K562 (cell line): ENCODE data around the gene ZMYM1. TPM values are rescaled to one million over a fixed set of nuclear protein-coding genes. Genes with fewer than 3 reads are reported as not detected.
A peak's percentile ranks its signal among the peaks of the same experiment; 100 is the strongest.

Experiments used
- ATAC-seq: fragments of 200-7000 bp; cut with Tn5 transposase; 3 replicates; pipeline ENCODE4 v1.9.1; 2020; ENCODE audit warnings: moderate library complexity
- BruUV-seq: library from RNA; stranded (reverse); fragments of 400-500 nt; replicated peaks from 2 replicates; lab custom pipeline; 2021; lab: Mats Ljungman, UMichigan
- CTCF ChIA-PET: fragments of 300-600 bp; formaldehyde crosslinking; extraction: SDS; loops from one replicate; lab custom pipeline; 2021; ENCODE audit warnings: low intra/inter-chr PET ratio; lab: Yijun Ruan, JAX
- POLR2A ChIA-PET: fragments of 300-600, 350-650 bp; sonication (Branson Sonifier 250); formaldehyde crosslinking; extraction: SDS; loops from one replicate; lab custom pipeline; 2021; ENCODE audit warnings: antibody characterized with exemption, inconsistent platforms; lab: Yijun Ruan, JAX
- DNase-seq, 4 experiments: peaks; one replicate each; pipeline versions ENCODE4 v3.0.0 to v3.0.0-alpha.2; 2011 to 2018; ENCODE audit warnings: low spot score in 3 of 4, mixed read lengths in 3 of 4; ENCODE audit errors: extremely low read depth in 1 of 4
- FAIRE-seq: peaks from 2 replicates; lab custom pipeline; 2011; peaks lifted over from hg19 to GRCh38; lab: Jason Lieb, UNC
- H2AFZ ChIP-seq: 2 replicates; pipeline ENCODE4 v1.6.0; 2011; ENCODE audit warnings: low read depth, low read length, control low read depth, inconsistent platforms
- H3K27ac ChIP-seq: fragments of 200-600 bp; 3 replicates; pipeline ENCODE4 v1.8.0; 2011; ENCODE audit warnings: low read depth, mild to moderate bottlenecking, control low read depth, inconsistent platforms, low read length, moderate library complexity, mixed read lengths; ENCODE audit errors: extremely low read depth
- H3K27me3 ChIP-seq, 2 experiments: fragments of 300-600 bp in 1 of 2; 2 replicates in 1 of 2; 3 replicates in 1 of 2; pipeline versions ENCODE4 v1.6.0 to v1.8.0; 2011; ENCODE audit warnings: inconsistent platforms in 2 of 2, low read length in 2 of 2, mild to moderate bottlenecking in 1 of 2, mixed read lengths in 1 of 2, moderate library complexity in 1 of 2; ENCODE audit not compliant: control insufficient read depth in 2 of 2, insufficient read depth in 2 of 2
- H3K36me3 ChIP-seq: fragments of 300-600 bp; 3 replicates; pipeline ENCODE4 v1.8.0; 2011; ENCODE audit warnings: mild to moderate bottlenecking, low read length, inconsistent platforms; ENCODE audit not compliant: control insufficient read depth, insufficient read depth
- H3K4me1 ChIP-seq, 2 experiments: fragments of 200-600 bp in 1 of 2; replicated peaks in 1 of 2; 2 replicates in 1 of 2; 3 replicates in 1 of 2; pipeline versions ENCODE4 v1.5.1 to v1.8.0; 2011; ENCODE audit warnings: inconsistent platforms in 2 of 2, low read length in 2 of 2, mild to moderate bottlenecking in 1 of 2, mixed read lengths in 1 of 2, moderate library complexity in 1 of 2; ENCODE audit not compliant: control insufficient read depth in 2 of 2, insufficient read depth in 2 of 2
- H3K4me2 ChIP-seq: 2 replicates; pipeline ENCODE4 v1.6.1; 2011; ENCODE audit warnings: low read length, control low read depth, inconsistent platforms, mixed read lengths; ENCODE audit not compliant: insufficient read depth
- H3K4me3 ChIP-seq: fragments of 200-600 bp; sonication (generic), shearing (Covaris generic); 2 replicates; pipeline ENCODE4 v1.5.1; 2016; ENCODE audit warnings: control low read depth, inconsistent platforms
- H3K79me2 ChIP-seq: fragments of 200-600 bp; 3 replicates; pipeline ENCODE4 v1.8.0; 2011; ENCODE audit warnings: low read length, inconsistent platforms; ENCODE audit not compliant: control insufficient read depth, insufficient read depth
- H3K9ac ChIP-seq, 2 experiments: 2 replicates each; pipeline versions ENCODE4 v1.6.0 to v1.6.1; 2011; ENCODE audit warnings: low read depth in 2 of 2, low read length in 2 of 2, control low read depth in 1 of 2, inconsistent platforms in 1 of 2, mild to moderate bottlenecking in 1 of 2, mixed read lengths in 1 of 2; ENCODE audit not compliant: insufficient read depth in 1 of 2
- H3K9me1 ChIP-seq: one replicate; pipeline ENCODE4 v1.6.0; 2011; ENCODE audit warnings: inconsistent platforms, mild to moderate bottlenecking, low read length, moderate library complexity; ENCODE audit not compliant: control insufficient read depth, insufficient read depth
- H3K9me3 ChIP-seq: replicated peaks from 2 replicates; pipeline ENCODE4 v1.5.1; 2011; ENCODE audit warnings: low read depth, low read length, inconsistent platforms; ENCODE audit not compliant: control insufficient read depth, insufficient read depth
- H4K20me1 ChIP-seq: replicated peaks from 2 replicates; pipeline ENCODE4 v1.6.1; 2011; ENCODE audit warnings: low read length, inconsistent platforms, mixed read lengths; ENCODE audit not compliant: control insufficient read depth, insufficient read depth
- C11orf30 ChIP-seq: fragments of 450-650 bp; IDR thresholded peaks from 2 replicates; pipeline ENCODE4 v1.6.1; 2016; ENCODE audit warnings: low read depth, mild to moderate bottlenecking
- CEBPB ChIP-seq: fragments of 450-650 bp; IDR thresholded peaks from 2 replicates; pipeline ENCODE4 v1.6.1; 2016; ENCODE audit warnings: missing genetic modification characterization, missing compliant biosample characterization
- HMGN3 ChIP-seq: IDR thresholded peaks from 2 replicates; pipeline ENCODE4 v1.6.1; 2011; ENCODE audit warnings: borderline replicate concordance, low read depth, mild to moderate bottlenecking, mixed read lengths, low read length; ENCODE audit not compliant: insufficient read length; ENCODE audit errors: extremely low read depth
- MAZ ChIP-seq, 2 experiments: fragments of 450-650 bp in 1 of 2; sonication (generic) in 1 of 2; formaldehyde crosslinking; IDR thresholded peaks in 1 of 2; conservative IDR thresholded peaks in 1 of 2; 2 replicates each; pipeline versions ENCODE4 v1.4.0 to v1.5.0; 2020; ENCODE audit warnings: mild to moderate bottlenecking in 1 of 2, missing genetic modification reagents in 1 of 2
- MECOM ChIP-seq: fragments of 250-450 bp; sonication (Bioruptor Pico); IDR thresholded peaks from 2 replicates; pipeline ENCODE4 v1.8.0; 2022; ENCODE audit warnings: inconsistent platforms
- MXI1 ChIP-seq: IDR thresholded peaks from 2 replicates; pipeline ENCODE4 v1.6.1; 2011; ENCODE audit warnings: low read depth, mild to moderate bottlenecking, improper control_type of control experiment, low read length
- MYNN ChIP-seq, 2 experiments: sonication (generic); formaldehyde crosslinking in 1 of 2; IDR thresholded peaks; 2 replicates each; pipeline versions ENCODE4 v1.5.0 to v1.6.1; 2016 to 2020; ENCODE audit warnings: antibody characterized with exemption in 1 of 2, missing genetic modification reagents in 1 of 2
- RBM25 ChIP-seq: fragments of 200-400 bp; formaldehyde crosslinking; IDR thresholded peaks from 2 replicates; pipeline ENCODE4 v1.6.1; 2018; ENCODE audit warnings: low read length, low read depth, moderate library complexity; ENCODE audit not compliant: severe bottlenecking
- SMARCA5 ChIP-seq: fragments of 450-650 bp; IDR thresholded peaks from 2 replicates; pipeline ENCODE4 v1.6.1; 2016
- ZNF146 ChIP-seq: IDR thresholded peaks from one replicate; pipeline ENCODE4 v1.6.1; 2018; ENCODE audit warnings: missing compliant biosample characterization; ENCODE audit not compliant: unreplicated experiment
- WGBS: fragments of 100-300 bp; shearing (Covaris generic); methylation state at CpG from one replicate; pipeline ENCODE4 v1.1.6; 2016; ENCODE audit warnings: low coverage, mixed read lengths; ENCODE audit not compliant: insufficient coverage; ENCODE audit errors: missing lambda C conversion rate; 5-methylcytosine and 5-hydroxymethylcytosine counted together
- in situ Hi-C: fragments of 300-500 bp; cut with MboI; formaldehyde crosslinking; loops from 4 replicates; pipeline ENCODE4 v1.15.0; 2018; ENCODE audit warnings: inconsistent platforms, mixed read lengths
- intact Hi-C: fragments of 100-400 bp; cut with micrococcal nuclease; formaldehyde crosslinking; loops from 2 replicates; pipeline ENCODE4 v1.14.2; 2022
- polyA plus RNA-seq, 8 experiments: library from polyadenylated mRNA; depleted of rRNA in 4 of 8; stranded (reverse) in 5 of 8; unstranded in 3 of 8; fragments of >200 nt; fragmentation: Nextera tagmentation in 2 of 8; fragmentation: Illumina TruSeq in 1 of 8; extraction: Ambion mirVana in 2 of 8; extraction: Trizol in 1 of 8; gene quantifications; 2 replicates each; pipeline versions ENCODE4 v1.2.1 to v1.2.3, GENCODE V29; 2011 to 2014; ENCODE audit warnings: inconsistent platforms in 1 of 8, missing spikeins in 1 of 8
- total RNA-seq, 7 experiments: library from RNA; depleted of rRNA in 6 of 7; stranded (reverse); fragments of >200 nt in 6 of 7; fragmentation: Illumina TruSeq in 2 of 7; extraction: Trizol in 2 of 7; gene quantifications; 2 replicates each; pipeline versions ENCODE4 v1.2.1 to v1.2.3, GENCODE V29; 2011 to 2021; ENCODE audit warnings: low replicate concordance in 1 of 7
- TF ChIP-seq, protein P1 (sequence below): conservative IDR thresholded peaks from 2 replicates; pipeline ENCODE4 v1.6.1; 2011; ENCODE audit warnings: low read depth, mild to moderate bottlenecking, low read length; ENCODE audit not compliant: control insufficient read depth

Gene ZMYM1
- total and polyA plus RNA-seq, 9 of the 15 experiments (the other 6 are each of a cell fraction or from before 2014, with no cell fraction given), result 7.5 to 25.4 (median 15.8) TPM

DNA sequence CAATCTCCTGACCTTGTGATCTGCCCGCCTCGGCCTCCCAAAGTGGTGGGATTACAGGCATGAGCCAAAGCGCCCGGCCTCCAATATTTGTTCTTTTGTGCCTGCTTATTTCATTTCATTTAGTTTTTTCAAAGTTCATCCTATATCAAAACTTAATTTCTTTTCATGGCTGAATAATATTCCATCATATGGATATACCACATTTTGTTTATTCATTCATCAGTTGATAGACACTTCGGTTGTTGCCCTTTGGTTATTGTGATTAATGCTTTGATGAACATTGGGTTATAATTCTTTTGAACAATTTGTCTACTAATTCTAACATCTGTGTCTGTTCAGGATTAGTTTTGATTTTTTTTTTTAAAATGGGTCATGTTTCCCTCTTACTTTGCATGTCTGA, 72.0 kb downstream of the ZMYM1 start:
- BruUV-seq, result no TSS peak
- ATAC-seq, result no peak
- CTCF ChIA-PET, result no interaction called here
- H3K27ac ChIP-seq, result no peak overlapping the region
- no peak for FAIRE-seq
- TF ChIP-seq ZNF146 (CRISPR knock-in tag) (peak; percentile 34), MYNN (IDR thresholded peaks at IDR 0.05) (no peak), MYNN (CRISPR knock-in tag; IDR thresholded peaks at IDR 0.05) (no peak), MXI1 (no peak), MECOM (CRISPR knock-in tag) (no peak), RBM25 (peak; percentile 57), SMARCA5 (no peak), CEBPB (tag) (no peak), C11orf30 (no peak), HMGN3 (no peak), MAZ (CRISPR knock-in tag; conservative IDR thresholded peaks at IDR 0.05 in 1 of 2, IDR thresholded peaks at IDR 0.05 in 1 of 2) (no peak)
- TF ChIP-seq, protein P1, sequence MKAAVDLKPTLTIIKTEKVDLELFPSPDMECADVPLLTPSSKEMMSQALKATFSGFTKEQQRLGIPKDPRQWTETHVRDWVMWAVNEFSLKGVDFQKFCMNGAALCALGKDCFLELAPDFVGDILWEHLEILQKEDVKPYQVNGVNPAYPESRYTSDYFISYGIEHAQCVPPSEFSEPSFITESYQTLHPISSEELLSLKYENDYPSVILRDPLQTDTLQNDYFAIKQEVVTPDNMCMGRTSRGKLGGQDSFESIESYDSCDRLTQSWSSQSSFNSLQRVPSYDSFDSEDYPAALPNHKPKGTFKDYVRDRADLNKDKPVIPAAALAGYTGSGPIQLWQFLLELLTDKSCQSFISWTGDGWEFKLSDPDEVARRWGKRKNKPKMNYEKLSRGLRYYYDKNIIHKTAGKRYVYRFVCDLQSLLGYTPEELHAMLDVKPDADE, result no peak
- H3K4me2 ChIP-seq, result no peak overlapping the region
- H4K20me1 ChIP-seq, result no peaks in the 10 kb centered on the region
- H3K79me2 ChIP-seq, result no peaks in the 10 kb centered on the region
- in situ Hi-C loops, result no loop called here
- H3K9me3 ChIP-seq, result no peaks in the 10 kb centered on the region
- H3K27me3 ChIP-seq, result no peaks in the 10 kb centered on the region
- POLR2A ChIA-PET, result no interaction called here
- H3K36me3 ChIP-seq, result no peaks in the 10 kb centered on the region
- H3K4me3 ChIP-seq, result no peak overlapping the region
- intact Hi-C loops, result no loop called here
- H2AFZ ChIP-seq, result no peak overlapping the region
- 44% methylated on average over 5 of the region's 5 CpGs for WGBS
- no peaks in the 10 kb centered on the region for H3K4me1 ChIP-seq
- no peak overlapping the region for H3K9ac ChIP-seq
- no peaks in the 10 kb centered on the region for H3K9me1 ChIP-seq
- DNase-seq, result no peak
